Mesothelial cell of epicardium (in vitro differentiated cells): Measurements from ENCODE around the gene PAF1. TPM values are rescaled to one million over a fixed set of nuclear protein-coding genes. Genes with fewer than 3 reads are reported as not detected.

Source experiments
- DNase-seq, 2 experiments: peaks; one replicate each; pipeline ENCODE4 v3.0.0; 2021; ENCODE audit warnings: low spot score in 2 of 2; ENCODE audit not compliant: unreplicated experiment in 2 of 2
- H3K27ac Mint-ChIP-seq: 2 replicates; pipeline ENCODE4 v1.8.0; 2021; ENCODE audit warnings: mixed read lengths
- H3K27me3 Mint-ChIP-seq: 2 replicates; pipeline ENCODE4 v1.8.0; 2021; ENCODE audit warnings: low read depth, mixed read lengths
- H3K36me3 Mint-ChIP-seq: 2 replicates; pipeline ENCODE4 v1.8.0; 2021; ENCODE audit warnings: mixed read lengths
- H3K4me1 Mint-ChIP-seq: 2 replicates; pipeline ENCODE4 v1.8.0; 2021; ENCODE audit warnings: mixed read lengths
- H3K4me3 Mint-ChIP-seq: 2 replicates; pipeline ENCODE4 v1.8.0; 2021; ENCODE audit warnings: mild to moderate bottlenecking, moderate library complexity, mixed read lengths
- H3K9me3 Mint-ChIP-seq: 2 replicates; pipeline ENCODE4 v1.8.0; 2021; ENCODE audit warnings: mixed read lengths
- CTCF ChIP-seq: fragments of 200-600 bp; sonication (generic); IDR thresholded peaks from one replicate; pipeline ENCODE4 v1.5.0; 2021; ENCODE audit warnings: antibody characterized with exemption; ENCODE audit not compliant: unreplicated experiment
- total RNA-seq: library from RNA; stranded (reverse); gene quantifications from 3 replicates; pipeline ENCODE4 v1.2.1, GENCODE V29; 2021

The PAF1 gene
- total RNA-seq: 41.4 to 47.8 TPM (median 42.9 TPM) in 3 replicates

DNA sequence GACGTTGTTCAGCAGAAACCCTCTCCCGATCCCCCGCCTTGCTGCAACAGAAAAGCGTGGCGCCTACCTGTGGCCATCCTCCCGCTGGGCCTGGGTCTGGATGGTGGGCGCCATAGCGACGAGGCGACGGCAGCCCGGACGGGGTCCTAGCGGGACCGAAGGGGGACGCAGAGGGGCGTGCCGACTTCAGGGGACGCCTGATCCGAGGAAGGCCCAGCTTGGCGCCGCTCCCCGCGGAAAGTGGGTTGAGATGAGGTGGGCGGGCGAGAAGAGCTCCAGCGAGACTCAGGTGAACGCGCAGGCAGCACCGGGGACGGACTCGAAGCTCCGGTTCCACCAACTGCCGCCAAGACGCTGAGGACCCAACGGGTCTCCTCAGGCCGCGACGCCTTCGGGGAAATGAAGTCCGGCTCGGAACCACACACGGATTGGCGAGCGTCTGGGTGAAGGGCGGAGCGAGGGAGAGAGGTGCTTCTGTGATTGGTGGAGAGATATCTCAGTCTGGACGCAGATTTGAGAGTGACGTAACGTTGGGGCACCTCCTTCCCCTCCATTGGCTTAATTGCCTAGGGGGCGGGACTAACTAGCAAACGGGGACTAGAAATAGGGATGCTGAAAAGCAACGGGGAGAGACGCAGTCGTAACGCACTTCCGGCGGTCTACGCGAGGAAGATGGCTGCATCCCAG, at the start of gene PAF1, which contains the start of gene MED29:
Gene PAF1 (minus strand): TSS at position 356 of the 687 bp plus-strand sequence. CDS start 242 bp downstream, at position 114.
Gene MED29 (plus strand): TSS at position 628 of the 687 bp plus-strand sequence. CDS start 45 bp downstream, at position 673.
- H3K36me3 Mint-ChIP-seq: peaks cover 16% of the 10 kb centered on the region

DNA sequence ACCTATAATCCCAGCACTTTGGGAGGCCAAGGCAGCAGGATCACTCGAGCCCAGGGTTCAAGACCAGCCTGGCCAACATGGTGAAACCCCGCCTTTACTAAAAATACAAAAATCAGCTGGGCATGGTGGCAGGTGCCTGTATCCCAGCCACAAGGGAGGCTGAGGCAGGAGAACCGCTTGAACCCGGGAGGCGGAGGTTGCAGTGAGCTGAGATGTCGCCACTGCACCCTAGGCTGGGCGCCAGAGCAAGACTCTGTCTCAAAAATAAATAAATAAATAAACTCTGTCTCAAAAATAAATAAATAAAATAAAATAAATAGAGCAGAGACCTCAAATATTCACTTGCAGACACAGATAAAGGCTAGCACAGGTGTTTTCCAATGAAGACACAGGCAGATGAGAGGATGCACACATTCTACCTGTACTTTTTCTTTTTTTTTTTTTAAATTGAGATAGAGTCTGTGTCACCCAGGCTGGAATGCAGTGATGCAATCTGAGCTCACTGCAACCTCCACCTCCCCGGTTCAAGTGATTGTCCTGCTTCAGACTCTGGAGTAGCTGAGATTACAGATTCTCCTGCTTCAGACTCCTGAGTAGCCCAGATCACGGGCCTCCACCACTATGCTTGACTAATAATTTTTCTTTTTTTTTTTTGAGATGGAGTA, 47.5 kb upstream of the PAF1 start:
- H3K27me3 Mint-ChIP-seq: no peaks in the 10 kb centered on the region
- no peak for TF ChIP-seq CTCF
- H3K27ac Mint-ChIP-seq: no peak overlapping the region
- H3K9me3 Mint-ChIP-seq: no peaks in the 10 kb centered on the region
- no peak for DNase-seq
- no peak overlapping the region for H3K4me3 Mint-ChIP-seq
- peaks cover 23% of the 10 kb centered on the region for H3K4me1 Mint-ChIP-seq
- peaks cover 8% of the 10 kb centered on the region for H3K36me3 Mint-ChIP-seq

More for the DNA sequence above, at the start of gene PAF1, which contains the start of gene MED29:
- Mint-ChIP-seq H3K27me3 (no peaks in the 10 kb centered on the region), H3K27ac (peak within 1 kb of the TSS; percentile 99), H3K4me1 (peaks cover 18% of the 10 kb centered on the region), H3K9me3 (no peaks in the 10 kb centered on the region), H3K4me3 (peak within 1 kb of the TSS; percentile 90)
- DNase-seq: peak; percentile 88 to 91
- no peak for TF ChIP-seq CTCF

GRCh38 chr19:39436350-39436716, 45.4 kb upstream of the PAF1 start:
- Mint-ChIP-seq H3K27ac (peak overlapping the region; percentile 99), H3K27me3 (no peaks in the 10 kb centered on the region), H3K9me3 (no peaks in the 10 kb centered on the region)

DNA sequence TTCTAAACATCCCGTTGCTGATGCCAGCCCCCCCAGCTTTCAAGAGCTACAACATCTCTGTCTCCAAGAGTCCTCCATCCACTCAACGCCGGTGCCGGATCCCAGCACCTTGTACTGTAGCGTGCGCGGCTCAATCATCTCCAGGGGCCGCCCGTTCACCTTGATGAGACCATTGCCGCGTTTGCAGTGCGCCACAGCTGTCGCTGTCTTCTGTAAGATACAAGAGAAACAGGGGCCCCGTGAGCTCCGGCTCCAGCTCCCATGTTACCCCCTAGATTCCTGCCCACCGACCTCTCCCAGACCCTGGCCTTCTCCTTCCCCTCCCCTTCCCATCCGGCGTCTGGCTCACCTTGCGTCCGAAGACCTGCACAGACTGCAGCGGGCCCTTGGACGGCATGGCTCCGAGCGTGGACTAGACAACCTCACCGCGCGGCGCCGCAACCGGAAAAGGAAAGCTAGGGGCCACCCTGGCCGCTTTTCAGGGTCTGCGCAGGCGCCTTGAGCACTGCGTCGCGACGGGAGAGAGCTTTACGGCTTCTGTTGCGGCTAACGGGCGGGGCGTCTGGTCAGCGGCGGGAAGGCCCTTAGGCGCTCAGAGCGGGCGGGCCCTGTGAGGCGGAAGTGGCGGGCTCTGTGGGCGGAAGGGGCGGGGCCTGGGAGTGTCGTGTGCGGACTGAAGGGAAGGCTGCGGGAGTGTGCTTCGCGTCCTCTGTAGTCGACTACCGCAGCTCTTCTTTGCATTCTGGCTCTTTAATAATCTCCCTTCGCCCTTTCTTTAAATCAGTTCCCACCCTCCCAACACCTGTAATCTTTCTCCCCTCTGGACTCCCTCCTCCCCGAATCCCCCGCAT, 44.8 kb upstream of the PAF1 start, which contains the start of gene RPS16:
Gene RPS16 (minus strand): TSS at position 451 of the 851 bp plus-strand sequence. CDS start 54 bp downstream, at position 397.
- Mint-ChIP-seq H3K4me3 (peak within 1 kb of the TSS; percentile 100), H3K27ac (peak within 1 kb of the TSS; percentile 99), H3K36me3 (peaks cover 16% of the 10 kb centered on the region), H3K27me3 (no peaks in the 10 kb centered on the region), H3K9me3 (no peaks in the 10 kb centered on the region), H3K4me1 (peaks cover 23% of the 10 kb centered on the region)
- TF ChIP-seq CTCF: no peak
- peak; percentile 98 to 99 for DNase-seq

More at GRCh38 chr19:39436350-39436716, 45.4 kb upstream of the PAF1 start:
- peak overlapping the region; percentile 100 for H3K4me3 Mint-ChIP-seq
- TF ChIP-seq CTCF: no peak
- H3K36me3 Mint-ChIP-seq: peaks cover 16% of the 10 kb centered on the region
- no peak for DNase-seq
- H3K4me1 Mint-ChIP-seq: peaks cover 23% of the 10 kb centered on the region
